Endodermal cell (in vitro differentiated cells): ENCODE results near the gene TMEM255B. TPM values are rescaled to one million over a fixed set of nuclear protein-coding genes. Genes with fewer than 3 reads are reported as not detected.

Experiments
- DNase-seq: peaks from one replicate; pipeline ENCODE4 v3.0.0-alpha.2; 2017
- H3K27ac ChIP-seq: 2 replicates; pipeline ENCODE4 v1.5.1; 2013; ENCODE audit warnings: mild to moderate bottlenecking, low read depth, low read length, moderate library complexity
- H3K27me3 ChIP-seq: 2 replicates; pipeline ENCODE4 v1.6.1; 2013; ENCODE audit warnings: mild to moderate bottlenecking, low read length, moderate library complexity; ENCODE audit not compliant: insufficient read depth, control insufficient read depth, poor library complexity, severe bottlenecking
- H3K36me3 ChIP-seq: 2 replicates; pipeline ENCODE4 v1.7.0; 2013; ENCODE audit warnings: mild to moderate bottlenecking, low read length, moderate library complexity; ENCODE audit not compliant: control insufficient read depth, insufficient read depth
- H3K4me1 ChIP-seq: one replicate; pipeline ENCODE4 v1.7.0; 2013; ENCODE audit warnings: low read length; ENCODE audit not compliant: control insufficient read depth, insufficient read depth
- H3K4me3 ChIP-seq: 2 replicates; pipeline ENCODE4 v1.5.1; 2013; ENCODE audit warnings: mild to moderate bottlenecking, low read length, moderate library complexity
- H3K9ac ChIP-seq: 2 replicates; pipeline ENCODE4 v1.6.1; 2013; ENCODE audit warnings: mild to moderate bottlenecking, low read length, moderate library complexity; ENCODE audit not compliant: poor library complexity, severe bottlenecking; ENCODE audit errors: extremely low read depth
- H3K9me3 ChIP-seq: 2 replicates; pipeline ENCODE4 v1.6.1; 2013; ENCODE audit warnings: mild to moderate bottlenecking, low read length, moderate library complexity; ENCODE audit not compliant: control insufficient read depth
- H3K27ac Mint-ChIP-seq: 2 replicates; pipeline ENCODE4 v1.8.0; 2020; ENCODE audit warnings: mixed read lengths
- H3K27me3 Mint-ChIP-seq: 2 replicates; pipeline ENCODE4 v1.8.0; 2021; ENCODE audit warnings: mild to moderate bottlenecking, mixed read lengths; ENCODE audit not compliant: insufficient read depth
- H3K36me3 Mint-ChIP-seq: 2 replicates; pipeline ENCODE4 v1.8.0; 2020; ENCODE audit warnings: low read depth, mixed read lengths
- H3K4me1 Mint-ChIP-seq: 2 replicates; pipeline ENCODE4 v1.8.0; 2020; ENCODE audit warnings: mixed read lengths
- H3K4me3 Mint-ChIP-seq: 2 replicates; pipeline ENCODE4 v1.8.0; 2020; ENCODE audit warnings: mild to moderate bottlenecking, moderate library complexity, mixed read lengths
- H3K9me3 Mint-ChIP-seq: 2 replicates; pipeline ENCODE4 v1.8.0; 2020; ENCODE audit warnings: mild to moderate bottlenecking, mixed read lengths
- CTCF ChIP-seq: fragments of 200-600 bp; sonication (generic); conservative IDR thresholded peaks from 2 replicates; pipeline ENCODE4 v1.5.0; 2021; ENCODE audit warnings: antibody characterized with exemption, mild to moderate bottlenecking
- WGBS, 2 experiments: methylation state at CpG; one replicate each; pipeline versions ENCODE4 v1.1.5 to v1.1.7; 2013; ENCODE audit warnings: missing lambda C conversion rate in 2 of 2, mixed read lengths in 1 of 2; ENCODE audit not compliant: insufficient coverage in 1 of 2, insufficient read length in 1 of 2; 5-methylcytosine and 5-hydroxymethylcytosine counted together
- total RNA-seq, 2 donors: library from RNA; stranded (reverse); fragmentation: NEBNext Ultra II Directional in 1 of 2; extraction: Animal tissue kit (Norgen Biotek cat#: 25700) in 1 of 2; gene quantifications; 2 replicates in 1 of 2; 3 replicates in 1 of 2; pipeline ENCODE4 v1.2.1, GENCODE V29; 2021

The TMEM255B gene
- total RNA-seq, 2 donors from 2014 or later: 0.55 to 2.1 TPM

- Mint-ChIP-seq H3K4me1 (no peaks in the 10 kb centered on the region), H3K36me3 (no peaks in the 10 kb centered on the region), H3K9me3 (no peaks in the 10 kb centered on the region), H3K27ac (no peak overlapping the region), H3K27me3 (no peaks in the 10 kb centered on the region), H3K4me3 (no peak overlapping the region)
- H3K9me3 ChIP-seq: no peaks in the 10 kb centered on the region
- H3K4me1 ChIP-seq: no peaks in the 10 kb centered on the region
- WGBS, 2 experiments: 83 to 89% methylated on average over 5 to 8 of the region's 8 CpGs
- H3K9ac ChIP-seq: no peak overlapping the region
- H3K36me3 ChIP-seq: no peaks in the 10 kb centered on the region
- H3K27ac ChIP-seq: no peak overlapping the region
- DNase-seq: no peak
- TF ChIP-seq CTCF: no peak
- H3K4me3 ChIP-seq: no peak overlapping the region
- H3K27me3 ChIP-seq: no peaks in the 10 kb centered on the region
These were observed 24.2 kb upstream of the TMEM255B start for GRCh38 chr13:113734826-113735125.

DNA sequence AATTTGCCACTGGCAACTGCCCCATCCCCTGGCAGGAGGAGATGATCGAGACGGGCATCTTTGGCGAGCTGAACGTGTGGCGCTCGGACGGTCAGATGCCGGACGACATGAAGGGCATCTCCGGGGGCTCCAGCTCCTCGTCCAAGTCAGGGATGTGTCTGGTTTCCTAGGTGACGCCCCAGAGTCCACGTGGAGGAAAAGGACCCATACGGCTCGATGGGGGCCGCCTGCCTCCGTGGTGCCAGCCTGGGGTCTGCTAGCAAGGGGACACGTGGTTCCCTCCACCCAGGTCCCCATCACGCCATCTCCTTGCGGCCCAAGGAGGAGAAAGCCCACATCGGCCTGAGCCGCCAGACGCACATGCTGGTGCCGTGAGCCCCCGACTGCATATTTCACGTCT is 23.8 kb upstream of the TMEM255B start:
- no peaks in the 10 kb centered on the region for H3K9me3 ChIP-seq
- no peak overlapping the region for H3K9ac ChIP-seq
- TF ChIP-seq CTCF: no peak
- no peak for DNase-seq
- no peaks in the 10 kb centered on the region for H3K9me3 Mint-ChIP-seq
- H3K4me3 Mint-ChIP-seq: no peak overlapping the region
- 90 to 94% methylated on average over 25 to 26 of the region's 26 CpGs for WGBS, 2 experiments
- no peaks in the 10 kb centered on the region for H3K27me3 ChIP-seq
- no peak overlapping the region for H3K4me3 ChIP-seq
- no peaks in the 10 kb centered on the region for H3K36me3 ChIP-seq
- no peaks in the 10 kb centered on the region for H3K36me3 Mint-ChIP-seq
- H3K27ac Mint-ChIP-seq: no peak overlapping the region
- no peak overlapping the region for H3K27ac ChIP-seq
- no peaks in the 10 kb centered on the region for H3K27me3 Mint-ChIP-seq
- no peaks in the 10 kb centered on the region for H3K4me1 ChIP-seq
- no peaks in the 10 kb centered on the region for H3K4me1 Mint-ChIP-seq

DNA sequence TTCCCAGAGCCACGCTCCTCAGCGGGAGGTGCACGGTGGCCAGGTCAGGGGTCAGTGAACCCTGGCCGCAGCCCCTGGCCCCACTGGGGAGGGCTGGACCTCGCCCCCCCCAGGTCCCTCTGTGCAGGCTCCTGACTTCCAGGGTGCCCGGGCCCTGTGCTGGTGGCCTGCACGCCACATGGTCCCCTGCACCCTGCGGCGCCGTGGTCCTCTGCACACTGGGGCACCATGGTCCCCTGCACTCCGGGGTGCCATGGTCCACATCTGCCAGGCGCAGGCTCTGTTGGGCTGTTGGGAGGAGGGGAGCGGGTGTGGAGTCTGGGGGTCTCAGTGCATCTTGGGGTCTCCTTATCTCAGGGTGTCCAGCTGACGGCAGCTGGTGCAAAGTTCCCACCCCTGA is 23.3 kb upstream of the TMEM255B start:
- no peak overlapping the region for H3K4me3 Mint-ChIP-seq
- no peaks in the 10 kb centered on the region for H3K27me3 ChIP-seq
- no peak overlapping the region for H3K27ac Mint-ChIP-seq
- no peaks in the 10 kb centered on the region for H3K36me3 Mint-ChIP-seq
- H3K36me3 ChIP-seq: no peaks in the 10 kb centered on the region
- H3K27ac ChIP-seq: no peak overlapping the region
- H3K4me1 Mint-ChIP-seq: no peaks in the 10 kb centered on the region
- WGBS, 2 experiments: 93 to 94% methylated on average over 9 to 14 of the region's 14 CpGs
- no peaks in the 10 kb centered on the region for H3K9me3 Mint-ChIP-seq
- no peaks in the 10 kb centered on the region for H3K4me1 ChIP-seq
- no peaks in the 10 kb centered on the region for H3K27me3 Mint-ChIP-seq
- H3K9ac ChIP-seq: no peak overlapping the region
- no peak for TF ChIP-seq CTCF
- no peaks in the 10 kb centered on the region for H3K9me3 ChIP-seq
- H3K4me3 ChIP-seq: no peak overlapping the region
- DNase-seq: no peak
